SH-SY5Y (cell line): ENCODE data around the gene FGF18.

Experiments
- GATA2 ChIP-seq: IDR thresholded peaks from 2 replicates; pipeline ENCODE4 v1.6.1; 2011; ENCODE audit warnings: mild to moderate bottlenecking, low read depth, low read length
- GATA3 ChIP-seq: IDR thresholded peaks from 2 replicates; pipeline ENCODE4 v1.6.1; 2011; ENCODE audit warnings: low read depth, mild to moderate bottlenecking, low read length, moderate library complexity

FGF18 gene

DNA sequence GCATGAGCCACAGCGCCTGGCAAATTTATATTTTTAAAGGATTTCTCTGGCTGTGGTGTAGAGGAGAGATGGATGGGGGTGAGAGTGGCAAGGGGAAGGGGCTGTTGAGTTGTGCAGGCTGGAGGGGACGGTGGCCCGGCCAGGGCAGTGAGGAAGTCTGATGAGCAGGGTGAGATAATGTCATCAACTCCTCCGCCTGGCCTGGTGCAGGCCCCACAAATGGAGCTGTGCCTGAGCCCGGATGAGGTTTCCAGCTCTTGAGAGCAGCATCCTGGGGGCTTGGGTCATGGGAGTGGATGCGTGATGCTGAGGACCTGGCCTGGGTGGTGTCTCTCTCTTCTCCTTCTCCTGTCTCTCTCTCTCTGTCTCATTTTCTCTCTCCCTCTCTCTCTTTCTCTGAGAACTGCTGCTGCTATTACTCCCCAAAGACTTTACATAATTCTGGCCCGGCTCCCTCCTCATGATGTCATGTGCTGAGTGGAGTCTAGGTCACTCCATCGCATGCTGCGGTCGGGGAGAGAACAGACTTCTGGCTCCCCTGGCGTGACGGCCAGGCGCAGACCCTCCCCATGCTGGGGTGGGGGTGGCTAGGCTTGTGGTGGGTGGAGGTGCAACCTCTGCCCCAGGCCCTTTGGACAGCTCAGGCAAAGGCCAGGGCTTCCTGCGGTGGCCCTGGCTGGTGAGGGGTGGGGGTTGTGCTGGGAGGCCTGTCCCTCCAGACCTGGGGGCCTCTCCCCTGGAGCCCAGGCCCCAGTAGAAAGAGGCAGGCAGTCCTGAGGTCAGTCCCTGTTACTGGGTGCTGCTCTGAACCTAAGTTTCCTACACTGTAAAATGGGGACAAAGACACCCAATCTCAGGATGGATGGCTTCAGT is 26.4 kb downstream of the FGF18 start:
- TF ChIP-seq GATA3: no peak
- no peak for TF ChIP-seq GATA2

DNA sequence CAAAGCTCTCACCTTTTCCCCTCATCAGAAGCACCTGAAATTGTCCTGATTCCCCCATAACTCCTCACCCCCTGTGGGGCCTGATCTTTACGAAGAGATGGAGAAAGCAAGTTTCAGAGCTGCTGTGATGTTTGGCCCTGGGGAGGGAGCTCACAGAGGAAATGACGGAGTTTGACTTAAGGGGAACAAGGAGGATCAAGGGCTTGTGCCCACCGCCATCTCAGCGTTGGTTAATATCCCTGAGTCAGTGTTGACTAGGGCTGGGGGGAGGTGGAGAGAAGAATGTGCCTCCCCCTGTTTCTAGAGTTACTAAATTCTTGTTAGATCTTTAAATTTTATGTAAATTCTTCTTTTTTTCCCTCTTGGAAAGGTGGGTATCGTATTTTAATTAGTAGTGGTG is 27.8 kb downstream of the FGF18 start:
- no peak for TF ChIP-seq GATA2
- no peak for TF ChIP-seq GATA3

DNA sequence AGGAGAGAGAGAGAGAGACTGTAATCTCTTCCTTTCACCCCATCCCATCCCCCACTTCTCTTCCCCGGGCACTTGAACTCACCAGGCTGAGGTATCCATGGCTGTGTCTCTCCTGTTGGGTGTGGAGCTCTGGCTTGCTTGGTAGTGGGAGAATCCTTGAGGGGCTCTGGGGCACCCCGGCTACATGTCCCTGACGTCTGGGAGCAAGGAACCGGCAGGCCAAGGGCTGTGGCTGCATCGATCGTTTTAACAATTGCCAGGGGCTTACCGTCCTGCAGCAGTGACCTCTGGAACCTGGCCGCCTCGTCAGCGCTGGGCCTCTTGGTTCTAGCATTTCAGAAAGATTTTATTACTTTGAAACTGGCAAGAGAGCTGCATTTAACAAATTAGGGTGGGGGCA is 30.0 kb downstream of the FGF18 start:
- TF ChIP-seq GATA3 (no peak), GATA2 (no peak)

DNA sequence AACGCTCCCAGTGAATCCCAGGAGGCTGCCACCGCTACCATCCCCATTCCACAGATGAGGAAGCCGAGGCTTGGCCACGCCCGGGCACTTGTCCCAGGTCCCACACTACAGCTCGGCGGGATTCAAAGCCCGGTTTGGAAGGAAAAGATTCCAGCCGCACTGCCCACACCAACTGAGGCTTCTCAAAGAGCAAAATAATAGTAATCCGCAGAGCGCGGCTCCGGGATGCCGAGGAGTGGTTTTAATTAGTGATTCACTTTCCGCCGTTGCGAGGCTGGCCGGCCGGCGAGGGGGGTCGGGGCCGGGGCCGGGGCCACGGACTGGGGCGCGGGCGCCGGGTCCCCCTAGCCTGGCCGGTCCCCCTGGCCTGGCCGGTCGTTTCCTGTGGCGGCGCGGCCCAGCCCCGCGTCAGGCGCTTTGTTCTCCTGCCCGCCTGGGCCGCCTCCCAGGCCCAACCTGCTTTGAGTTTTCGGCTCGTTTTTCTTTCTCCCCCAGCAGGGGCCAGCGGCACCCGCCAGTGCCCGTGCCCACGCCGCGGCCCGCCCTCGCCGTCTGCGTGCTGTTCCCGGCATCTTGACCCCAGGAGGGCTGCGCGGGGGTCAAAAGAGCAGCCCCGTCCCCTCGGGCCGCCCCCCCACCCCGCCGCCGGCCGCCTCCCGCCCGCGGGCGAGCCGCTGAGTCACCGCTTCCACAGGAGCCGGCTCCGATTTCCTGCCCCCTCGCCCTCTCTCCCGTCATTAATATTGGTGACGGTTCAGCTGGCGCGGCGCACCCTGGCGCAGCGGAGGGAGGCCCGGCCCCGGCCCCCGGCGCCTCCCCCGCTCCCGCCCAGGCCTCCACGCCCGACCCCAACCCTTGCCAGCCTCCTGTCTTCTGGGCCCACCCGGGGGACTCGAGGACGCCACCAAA is 31.2 kb downstream of the FGF18 start:
- TF ChIP-seq GATA3 (no peak), GATA2 (no peak)

DNA sequence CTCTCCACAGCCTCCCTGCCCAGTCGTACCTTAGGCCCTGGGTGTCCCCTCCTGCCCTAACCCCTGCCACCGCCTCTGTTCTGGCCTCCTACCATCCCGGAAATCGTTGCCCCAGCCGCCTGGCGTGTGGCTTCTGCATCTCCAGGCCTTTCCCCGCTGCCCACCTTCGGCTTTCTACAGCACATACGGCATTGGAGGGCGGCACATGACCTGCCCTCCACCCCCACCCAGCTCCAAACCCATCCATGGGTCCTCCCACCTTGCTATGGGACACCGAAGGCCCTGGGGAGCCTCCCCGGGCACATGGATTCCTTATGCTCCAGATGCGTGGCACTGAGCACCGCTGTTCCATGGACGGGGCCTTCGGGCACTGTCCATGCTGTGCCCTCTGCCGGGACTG is 32.0 kb downstream of the FGF18 start:
- no peak for TF ChIP-seq GATA2
- TF ChIP-seq GATA3: no peak

DNA sequence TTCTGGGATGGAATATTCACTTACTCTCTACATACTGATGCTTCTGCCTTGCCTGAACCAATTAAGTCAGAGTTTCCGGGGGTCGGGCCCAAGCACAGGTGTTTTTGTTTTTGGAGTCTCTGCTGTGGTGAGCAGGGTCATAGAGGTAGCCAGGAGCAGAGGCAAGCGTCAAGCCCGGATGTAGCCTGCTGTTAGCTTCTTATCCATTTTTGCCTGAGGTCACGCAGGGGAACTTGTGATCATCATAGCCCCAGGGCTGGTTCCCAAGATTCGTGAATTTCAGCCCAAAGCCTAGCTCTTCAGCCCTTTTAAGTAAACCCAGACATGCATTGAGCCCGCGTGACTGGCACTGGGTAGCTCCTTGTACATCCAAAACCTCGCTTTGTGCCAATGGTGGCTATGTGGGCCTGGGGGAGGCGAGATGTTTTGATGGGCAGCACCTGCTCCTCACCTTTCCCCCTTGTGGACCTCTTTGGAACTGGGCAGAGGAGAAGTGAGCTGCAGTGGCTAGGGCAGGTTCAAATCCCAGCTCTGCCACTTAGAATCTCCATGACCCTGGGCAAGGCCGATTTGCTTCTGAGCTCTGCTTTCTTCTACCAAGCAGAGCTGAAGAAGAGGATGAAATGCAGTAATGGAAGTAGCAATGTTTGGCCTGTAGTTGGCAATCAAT is 33.7 kb downstream of the FGF18 start:
- no peak for TF ChIP-seq GATA3
- no peak for TF ChIP-seq GATA2

DNA sequence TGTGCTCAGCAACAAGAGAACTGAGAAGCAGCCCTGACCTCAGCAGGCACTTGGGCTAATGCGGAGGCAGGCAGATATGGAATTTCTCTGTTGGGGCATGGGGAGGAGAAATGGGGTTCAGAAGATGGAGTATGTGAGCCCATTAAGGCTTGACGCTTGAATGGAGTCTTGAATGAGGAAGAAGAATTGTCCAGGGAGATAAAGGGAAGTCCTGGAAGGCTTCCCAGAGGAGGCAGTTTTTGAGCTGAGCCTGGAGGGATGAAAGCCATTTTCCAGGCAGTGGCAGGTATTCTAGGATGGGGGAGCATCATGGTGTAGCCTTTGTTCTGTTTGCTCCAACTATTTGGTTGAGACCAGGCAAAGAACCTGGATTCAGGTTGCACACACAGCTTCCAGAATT is 34.5 kb downstream of the FGF18 start:
- TF ChIP-seq GATA2 (no peak), GATA3 (no peak)

DNA sequence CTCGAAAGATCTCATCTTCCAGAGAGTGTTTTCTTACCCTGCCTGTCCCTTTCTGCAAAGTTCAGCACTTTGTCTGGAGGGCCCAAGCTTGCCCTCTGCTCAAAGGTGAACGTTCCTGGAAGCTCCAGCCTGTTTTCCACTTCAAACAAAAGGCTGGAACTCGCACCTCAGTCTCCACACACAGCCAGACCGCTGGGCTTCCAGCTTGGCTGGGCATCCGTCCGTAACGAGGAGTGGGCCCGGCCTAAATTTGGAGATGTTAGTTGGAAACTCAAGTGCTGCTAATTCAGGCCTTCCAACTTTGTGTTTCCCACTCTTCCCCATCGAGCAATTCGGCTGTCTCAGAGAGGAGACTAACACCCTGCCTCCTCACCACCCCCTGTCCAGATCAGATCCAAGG is 35.1 kb downstream of the FGF18 start:
- TF ChIP-seq GATA3 (no peak), GATA2 (no peak)

DNA sequence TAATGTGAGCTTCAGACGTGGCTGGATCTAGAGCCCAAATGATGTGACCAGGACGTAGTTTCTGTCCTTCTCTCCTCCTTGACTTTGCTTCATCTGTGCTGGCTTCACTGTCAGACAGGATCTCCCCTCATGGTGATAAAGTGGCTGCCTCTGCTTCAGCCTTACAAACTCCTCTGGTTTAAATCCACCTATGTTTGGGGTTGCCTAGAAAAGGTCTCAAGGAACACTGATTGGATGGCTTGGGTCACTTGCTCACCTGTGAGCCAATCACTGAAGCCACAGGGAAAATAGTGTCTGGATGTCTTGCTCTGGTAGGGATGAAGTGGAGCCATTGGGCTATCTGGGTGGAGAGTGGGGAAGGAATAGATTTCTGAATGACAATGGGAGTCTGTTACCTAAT is 36.1 kb downstream of the FGF18 start:
- no peak for TF ChIP-seq GATA2
- TF ChIP-seq GATA3: no peak

DNA sequence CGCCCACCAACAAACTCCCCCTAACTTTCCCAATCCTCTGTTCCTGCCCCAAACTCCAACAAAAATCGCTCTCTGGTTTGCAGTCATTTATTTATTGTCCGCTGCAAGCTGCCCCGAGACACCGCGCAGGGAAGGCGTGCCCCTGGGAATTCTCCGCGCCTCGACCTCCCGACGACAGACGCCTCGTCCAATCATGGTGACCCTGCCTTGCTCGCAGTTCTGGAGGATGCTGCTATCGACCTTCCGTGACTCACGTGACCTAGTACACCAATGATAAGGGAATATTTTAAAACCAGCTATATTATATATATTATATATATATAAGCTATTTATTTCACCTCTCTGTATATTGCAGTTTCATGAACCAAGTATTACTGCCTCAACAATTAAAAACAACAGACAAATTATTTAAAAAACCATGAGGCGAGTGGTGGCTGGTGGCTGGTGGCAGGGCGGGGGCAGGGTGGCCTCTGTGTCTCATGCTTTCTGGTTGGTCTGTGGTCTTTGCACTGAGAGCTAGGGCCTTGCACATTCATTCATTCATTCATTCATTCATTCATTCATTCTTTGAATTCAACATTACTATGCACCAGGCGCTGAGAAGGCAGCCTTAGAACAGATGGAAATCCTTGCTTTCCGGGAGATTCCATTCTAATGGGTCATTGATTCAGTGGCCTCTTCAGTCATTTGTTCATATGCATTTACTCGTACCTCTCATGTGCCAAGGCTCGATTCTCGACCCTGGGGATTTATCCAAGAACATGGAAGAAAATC is 37.9 kb downstream of the FGF18 start:
- no peak for TF ChIP-seq GATA3
- no peak for TF ChIP-seq GATA2

DNA sequence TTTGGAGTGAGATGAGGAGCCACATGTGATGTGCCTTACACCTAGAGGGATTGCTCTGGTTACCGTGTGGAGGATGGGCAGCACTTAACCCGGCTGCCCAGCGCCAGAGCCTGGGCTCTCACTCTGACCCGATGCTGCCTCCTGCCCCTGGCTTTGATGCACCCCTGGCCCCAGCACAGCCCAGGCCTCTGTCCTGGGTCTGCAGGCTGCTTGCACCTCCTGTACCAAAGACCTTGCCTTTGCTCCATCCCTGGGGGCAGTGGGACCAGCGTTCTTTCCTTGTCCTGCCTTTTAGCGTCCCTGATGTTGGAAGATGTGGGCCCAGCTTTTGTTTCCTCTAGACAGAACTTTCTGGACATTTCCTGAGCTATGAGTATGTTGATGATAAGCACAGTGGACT is 40.4 kb downstream of the FGF18 start:
- no peak for TF ChIP-seq GATA3
- no peak for TF ChIP-seq GATA2

DNA sequence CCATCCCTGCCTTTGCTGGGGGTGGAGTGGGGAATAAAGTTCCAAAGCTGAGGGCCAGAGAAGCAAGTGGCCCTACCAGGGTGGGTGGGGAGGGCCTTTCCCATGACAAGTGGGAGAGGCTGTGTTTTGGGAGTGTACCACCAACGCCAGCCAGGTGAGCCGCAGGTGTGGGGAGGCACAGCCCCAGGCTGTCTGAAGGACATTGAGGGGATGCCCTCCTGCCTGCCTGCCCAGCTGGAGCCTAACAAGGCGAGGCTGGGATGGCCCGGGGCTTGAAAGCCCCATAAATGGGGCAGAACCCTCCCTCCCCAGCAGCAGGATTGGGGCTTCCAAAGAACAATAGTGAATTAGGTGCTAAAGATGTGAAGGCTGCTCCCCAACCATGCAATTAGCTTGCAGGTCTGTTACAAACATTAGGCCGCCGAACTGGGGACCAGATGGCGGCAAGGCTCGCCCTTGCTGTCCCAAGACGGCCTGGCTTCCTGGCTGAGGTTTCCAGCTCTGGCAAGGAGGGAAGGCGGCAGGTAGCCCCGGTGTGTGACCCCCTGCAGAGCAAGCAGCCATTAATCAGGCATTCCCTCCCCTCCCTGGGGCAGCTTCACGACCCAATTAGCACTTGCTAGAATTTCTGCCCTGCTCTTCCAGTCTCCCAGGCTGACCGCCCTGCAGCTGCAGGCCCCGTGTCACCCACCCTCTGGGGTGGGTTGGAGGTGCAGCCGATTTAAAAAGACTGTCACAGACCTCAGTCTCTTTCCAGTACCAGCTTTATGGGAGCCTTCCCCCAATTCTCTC is 42.9 kb downstream of the FGF18 start:
- no peak for TF ChIP-seq GATA3
- TF ChIP-seq GATA2: no peak
